Bronchial epithelial cell (primary cell): ENCODE results near the gene SPOCK2. TPM values are rescaled to one million over a fixed set of nuclear protein-coding genes. Genes with fewer than 3 reads are reported as not detected.

ENCODE experiments used
- DNase-seq: peaks from one replicate; pipeline ENCODE4 v3.0.0-alpha.2; 2010; ENCODE audit warnings: low read depth
- FAIRE-seq: peaks from 2 replicates; lab custom pipeline; 2011; peaks lifted over from hg19 to GRCh38; lab: Jason Lieb, UNC
- H3K27me3 ChIP-seq: 2 replicates; pipeline ENCODE4 v1.5.1; 2011; ENCODE audit warnings: low read length; ENCODE audit not compliant: control insufficient read depth, insufficient read depth
- H3K36me3 ChIP-seq: 2 replicates; pipeline ENCODE4 v1.5.1; 2011; ENCODE audit warnings: low read length; ENCODE audit not compliant: control insufficient read depth, insufficient read depth
- H3K4me3 ChIP-seq: 2 replicates; pipeline ENCODE4 v1.5.1; 2011; ENCODE audit warnings: mild to moderate bottlenecking, low read depth, low read length, control low read depth
- total RNA-seq: library from RNA; depleted of rRNA; stranded (reverse); fragments of >200 nt; gene quantifications from 2 replicates; pipeline ENCODE4 v1.2.1, GENCODE V29; 2014
- TF ChIP-seq, protein P1 (sequence below): IDR thresholded peaks from 2 replicates; pipeline ENCODE4 v1.5.1; 2011; ENCODE audit warnings: mild to moderate bottlenecking, moderate library complexity, low read length, control low read depth, inconsistent platforms; ENCODE audit not compliant: insufficient read depth, severe bottlenecking

Gene SPOCK2
- total RNA-seq, 1 donor from 2014 or later, result 0.26 TPM

DNA sequence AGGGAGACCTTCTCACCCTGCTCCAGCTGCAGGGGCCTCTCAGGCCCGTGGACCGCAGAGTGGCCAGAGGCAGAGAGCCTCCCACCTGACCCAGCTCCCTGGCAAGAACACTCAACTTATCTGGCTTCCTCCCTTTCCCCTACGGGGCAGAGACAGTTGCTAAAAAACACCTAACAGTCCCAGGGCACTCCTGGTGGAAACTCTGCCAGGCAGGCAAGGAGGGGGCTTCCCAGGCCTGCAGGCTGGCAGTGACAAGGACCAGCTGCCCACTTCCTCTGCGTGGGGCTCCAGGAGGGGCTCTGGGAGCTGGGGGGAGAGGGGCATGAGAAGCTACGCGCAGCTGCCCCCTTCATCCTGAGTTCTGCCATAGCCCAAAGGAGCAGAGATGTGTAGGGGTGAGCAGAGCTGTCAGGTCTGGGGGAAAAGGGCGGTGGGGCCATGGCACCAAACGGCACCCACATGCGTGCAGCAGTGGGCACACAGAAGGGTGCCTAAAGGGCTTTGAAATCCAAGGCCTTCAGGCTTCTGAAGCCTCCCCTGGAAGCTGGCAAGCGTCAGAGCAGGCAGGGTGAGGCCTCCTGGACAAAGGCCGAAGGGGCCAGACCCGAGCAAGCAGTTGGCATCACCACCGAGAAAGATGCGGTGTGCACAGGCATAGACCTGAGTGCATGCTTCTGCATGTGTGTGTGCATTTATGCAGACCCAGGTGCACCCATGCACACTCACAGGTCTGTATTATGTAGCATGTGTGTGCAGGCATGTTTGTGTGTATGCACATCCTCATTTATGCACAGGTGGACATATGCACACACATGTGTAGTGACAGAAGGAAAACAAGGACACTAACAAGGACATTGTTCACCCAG is 14.4 kb downstream of the SPOCK2 start:
- DNase-seq, result no peak
- H3K27me3 ChIP-seq, result peaks cover 8% of the 10 kb centered on the region
- FAIRE-seq, result no peak
- TF ChIP-seq, protein P1, sequence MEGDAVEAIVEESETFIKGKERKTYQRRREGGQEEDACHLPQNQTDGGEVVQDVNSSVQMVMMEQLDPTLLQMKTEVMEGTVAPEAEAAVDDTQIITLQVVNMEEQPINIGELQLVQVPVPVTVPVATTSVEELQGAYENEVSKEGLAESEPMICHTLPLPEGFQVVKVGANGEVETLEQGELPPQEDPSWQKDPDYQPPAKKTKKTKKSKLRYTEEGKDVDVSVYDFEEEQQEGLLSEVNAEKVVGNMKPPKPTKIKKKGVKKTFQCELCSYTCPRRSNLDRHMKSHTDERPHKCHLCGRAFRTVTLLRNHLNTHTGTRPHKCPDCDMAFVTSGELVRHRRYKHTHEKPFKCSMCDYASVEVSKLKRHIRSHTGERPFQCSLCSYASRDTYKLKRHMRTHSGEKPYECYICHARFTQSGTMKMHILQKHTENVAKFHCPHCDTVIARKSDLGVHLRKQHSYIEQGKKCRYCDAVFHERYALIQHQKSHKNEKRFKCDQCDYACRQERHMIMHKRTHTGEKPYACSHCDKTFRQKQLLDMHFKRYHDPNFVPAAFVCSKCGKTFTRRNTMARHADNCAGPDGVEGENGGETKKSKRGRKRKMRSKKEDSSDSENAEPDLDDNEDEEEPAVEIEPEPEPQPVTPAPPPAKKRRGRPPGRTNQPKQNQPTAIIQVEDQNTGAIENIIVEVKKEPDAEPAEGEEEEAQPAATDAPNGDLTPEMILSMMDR, result no peak
- no peaks in the 10 kb centered on the region for H3K36me3 ChIP-seq
- H3K4me3 ChIP-seq, result no peak overlapping the region

DNA sequence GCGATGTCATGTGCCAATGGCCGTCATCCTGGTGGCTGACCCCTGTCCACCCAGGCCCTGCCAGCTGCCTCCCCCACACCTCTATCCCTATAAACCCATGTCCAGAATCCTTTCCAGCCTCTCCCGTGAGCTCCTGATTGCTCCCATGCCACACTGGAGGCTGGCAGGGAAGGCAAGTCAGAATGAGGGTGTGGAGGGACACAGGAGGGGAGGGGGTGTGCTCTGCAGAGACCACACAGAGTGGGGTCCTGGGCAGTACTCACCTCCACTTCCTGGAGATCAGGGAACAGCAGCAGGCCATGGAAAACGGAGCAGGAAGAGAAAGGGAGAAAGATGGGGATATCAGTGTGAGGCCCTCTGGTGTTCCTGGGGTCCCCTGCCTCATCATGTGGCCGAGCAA is 15.7 kb downstream of the SPOCK2 start:
- Histone ChIP-seq H3K4me3 (no peak overlapping the region), H3K36me3 (no peaks in the 10 kb centered on the region), H3K27me3 (peaks cover 10% of the 10 kb centered on the region)
- no peak for FAIRE-seq
- TF ChIP-seq, protein P1, result no peak
- DNase-seq, result no peak

DNA sequence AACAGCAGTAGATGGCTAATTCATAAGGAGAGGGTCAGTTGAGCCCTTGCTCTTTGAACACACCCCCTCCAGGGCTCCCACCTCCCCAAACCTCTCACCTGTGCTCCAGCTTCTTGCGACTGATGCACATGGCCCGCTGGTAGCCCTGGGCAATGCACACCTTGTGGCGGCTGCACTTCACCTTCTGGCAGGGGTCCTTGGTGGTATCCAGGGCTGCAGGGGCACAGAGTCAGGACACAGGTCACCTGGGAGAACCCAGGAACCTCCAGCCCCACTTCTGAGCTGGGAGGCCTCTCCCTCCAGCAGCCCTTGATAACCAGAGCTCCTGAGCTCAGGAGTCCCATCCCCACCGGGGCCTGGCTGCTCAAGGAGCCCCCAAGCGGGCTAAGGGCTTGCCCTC is 16.3 kb downstream of the SPOCK2 start:
- TF ChIP-seq, protein P1, result no peak

DNA sequence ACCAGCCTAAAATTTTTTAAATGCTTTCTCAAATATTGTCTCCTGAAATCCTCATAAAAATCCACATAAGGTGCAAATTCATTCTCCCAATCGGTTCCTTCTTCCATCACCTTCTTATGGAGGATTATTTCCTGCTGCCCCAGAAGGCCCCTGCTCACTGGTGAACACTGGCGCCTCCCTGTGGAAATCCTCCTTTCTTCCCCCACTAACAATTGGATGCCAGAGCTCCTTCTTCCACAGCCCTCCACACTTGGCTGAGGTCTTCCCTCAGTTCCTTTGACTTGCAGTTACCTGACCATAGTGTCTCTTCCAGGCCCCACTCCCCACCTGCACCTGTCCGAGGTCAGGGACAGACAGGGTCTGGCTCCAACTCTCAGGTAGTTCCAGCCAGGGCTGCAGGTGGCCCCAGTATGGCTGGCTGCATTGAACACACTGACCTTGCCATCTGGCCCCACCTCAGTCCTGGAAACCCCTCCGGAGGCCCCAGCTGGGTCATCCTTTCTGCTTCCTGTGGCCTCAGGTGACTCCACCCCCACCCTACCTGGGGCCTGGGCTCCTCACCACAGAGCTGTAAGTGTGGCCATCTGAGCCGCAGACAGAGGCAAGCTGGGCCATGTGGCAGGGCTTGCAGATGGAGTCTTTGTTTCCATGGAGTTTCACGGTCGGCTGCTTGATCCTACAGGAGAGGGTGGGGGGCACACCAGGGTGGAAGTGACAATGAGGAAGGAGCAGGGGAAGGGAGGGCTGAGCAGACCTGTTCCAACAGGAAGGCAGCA is 18.4 kb downstream of the SPOCK2 start:
- DNase-seq (no peak), FAIRE-seq (no peak)
- no peak overlapping the region for H3K4me3 ChIP-seq
- peaks cover 9% of the 10 kb centered on the region for H3K27me3 ChIP-seq
- TF ChIP-seq, protein P1, result no peak
- no peaks in the 10 kb centered on the region for H3K36me3 ChIP-seq

More for the DNA sequence above, 16.3 kb downstream of the SPOCK2 start:
- H3K27me3 ChIP-seq, result peaks cover 11% of the 10 kb centered on the region
- DNase-seq (no peak), FAIRE-seq (no peak)
- no peaks in the 10 kb centered on the region for H3K36me3 ChIP-seq
- no peak overlapping the region for H3K4me3 ChIP-seq

DNA sequence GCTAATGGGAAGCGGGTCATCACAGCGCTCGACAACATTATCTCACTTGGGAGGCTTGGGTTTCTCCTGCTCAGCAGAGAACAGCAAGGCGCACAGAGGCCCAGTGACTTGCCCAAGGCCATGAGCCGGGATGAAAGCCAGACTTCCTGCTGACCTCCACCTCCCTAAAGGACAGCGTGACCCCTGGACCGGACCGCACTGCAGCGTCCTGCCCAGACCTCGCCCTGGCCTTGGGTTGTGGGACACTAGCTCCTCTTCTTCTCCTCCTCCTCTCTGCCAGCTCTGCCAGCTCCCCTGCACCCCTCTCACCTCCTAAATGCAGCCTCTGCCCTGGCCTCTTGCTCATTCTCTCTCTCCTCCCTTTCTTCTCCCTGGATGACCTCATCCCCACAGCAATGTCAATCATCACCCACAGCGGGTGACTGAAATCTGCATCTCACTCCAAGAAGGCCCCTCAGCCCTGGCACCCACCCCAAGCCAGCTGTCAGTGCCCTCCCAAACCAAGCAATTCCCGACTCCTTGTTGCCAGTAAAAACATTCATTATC is 19.4 kb downstream of the SPOCK2 start:
- FAIRE-seq (no peak), DNase-seq (no peak)
- Histone ChIP-seq H3K27me3 (peaks cover 6% of the 10 kb centered on the region), H3K36me3 (no peaks in the 10 kb centered on the region), H3K4me3 (no peak overlapping the region)
- TF ChIP-seq, protein P1, result no peak
